KOPT-K1 (cell line): Measurements from ENCODE around the gene VSTM4.

Experiments used
- H3K27ac ChIP-seq: fragments of 200-600 bp; sonication (generic); 2 replicates; pipeline ENCODE4 v1.5.1; 2016; ENCODE audit warnings: antibody characterized with exemption, mild to moderate bottlenecking, low read depth, low read length; ENCODE audit not compliant: poor library complexity, severe bottlenecking
- H3K36me3 ChIP-seq: fragments of 200-600 bp; sonication (generic); 2 replicates; pipeline ENCODE4 v1.5.1; 2017; ENCODE audit warnings: antibody characterized with exemption, mild to moderate bottlenecking, low read length, moderate library complexity; ENCODE audit not compliant: insufficient read depth
- H3K9me3 ChIP-seq: fragments of 200-600 bp; sonication (generic); 2 replicates; pipeline ENCODE4 v1.5.1; 2017; ENCODE audit warnings: antibody characterized with exemption, low read length, mild to moderate bottlenecking; ENCODE audit not compliant: insufficient read depth, poor library complexity, severe bottlenecking

Gene VSTM4

DNA sequence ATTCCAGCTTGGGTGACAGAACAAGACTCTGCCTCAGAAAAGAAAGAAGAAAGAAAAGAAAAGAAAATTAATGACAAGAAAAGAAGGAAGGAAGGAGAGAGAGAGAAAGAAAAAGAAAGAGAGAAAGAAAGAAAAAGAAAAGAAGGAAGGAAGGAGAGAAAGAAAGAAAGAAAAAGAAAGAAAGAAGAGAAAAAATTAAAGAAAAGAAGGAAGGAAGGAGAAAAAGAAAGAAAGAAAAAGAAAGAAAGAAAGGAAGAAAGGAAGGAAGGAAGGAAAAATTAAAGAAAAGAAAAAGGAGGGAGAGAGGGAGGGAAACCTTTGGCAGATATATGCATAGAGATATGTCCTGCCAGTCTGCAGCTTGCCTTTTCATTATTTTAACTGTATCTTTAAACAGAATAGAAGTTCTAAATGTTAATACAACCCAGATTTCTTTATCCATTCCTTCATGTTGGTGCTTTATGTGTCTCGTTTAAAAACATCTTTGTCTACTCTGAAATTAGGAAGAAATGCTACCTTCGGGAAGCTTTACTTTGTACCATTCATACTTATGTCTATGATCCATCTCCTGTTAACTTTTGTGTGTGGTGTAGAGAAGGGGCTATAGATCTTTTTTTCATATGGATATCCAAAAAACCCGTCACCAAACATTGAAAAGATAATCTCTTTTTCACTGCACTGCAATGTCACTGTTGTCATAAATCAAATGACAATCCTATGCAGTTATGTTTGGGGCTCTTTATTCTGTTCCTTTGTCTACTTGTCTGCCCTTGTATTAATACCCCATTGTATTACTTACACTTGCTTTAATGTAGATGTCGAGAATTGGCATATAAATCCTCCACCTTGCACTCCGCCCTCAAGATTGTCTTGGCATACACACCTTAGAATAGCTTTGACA is 70.8 kb downstream of the VSTM4 start:
- Histone ChIP-seq H3K27ac (no peak overlapping the region), H3K36me3 (no peaks in the 10 kb centered on the region), H3K9me3 (no peaks in the 10 kb centered on the region)

DNA sequence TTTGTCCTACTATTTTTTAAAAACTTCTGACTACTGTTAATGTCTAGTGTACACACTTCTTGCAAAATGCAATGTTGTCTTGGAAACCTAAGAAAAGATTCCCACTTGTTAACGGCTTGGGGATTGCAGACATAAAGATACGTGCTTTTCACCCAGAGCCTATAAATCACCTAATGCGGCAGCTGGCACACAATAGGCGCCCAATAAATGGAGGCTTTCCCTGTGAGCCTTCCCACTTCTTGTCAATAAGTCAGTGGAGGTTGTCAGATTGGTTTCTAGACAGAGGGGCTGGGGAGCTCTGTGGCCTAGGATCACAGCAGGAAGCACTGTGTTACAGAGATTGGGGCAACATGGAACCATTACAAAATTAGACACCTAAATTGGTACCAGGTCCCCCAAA is 74.7 kb downstream of the VSTM4 start:
- Histone ChIP-seq H3K9me3 (no peaks in the 10 kb centered on the region), H3K27ac (no peak overlapping the region), H3K36me3 (no peaks in the 10 kb centered on the region)

DNA sequence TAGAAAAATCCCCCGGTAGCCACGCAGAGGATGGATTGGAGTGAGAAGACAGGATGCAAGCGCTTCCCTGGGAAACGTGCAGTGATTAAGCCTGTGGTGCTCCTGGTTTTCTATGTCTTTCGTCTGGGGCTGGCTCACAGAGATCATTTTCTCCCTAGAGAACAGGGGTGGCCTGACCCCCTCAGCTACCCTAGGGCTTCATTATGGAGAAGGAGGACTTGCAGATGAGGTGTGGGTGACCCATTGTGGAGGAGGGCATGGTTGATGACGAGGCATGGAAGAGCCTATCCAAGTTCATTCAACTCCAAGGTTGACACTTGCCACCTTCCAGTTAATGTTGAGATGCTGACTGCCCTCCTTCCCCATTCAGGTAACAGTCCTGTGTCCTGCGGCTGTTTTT is 75.9 kb downstream of the VSTM4 start:
- H3K9me3 ChIP-seq, result no peaks in the 10 kb centered on the region
- H3K36me3 ChIP-seq, result no peaks in the 10 kb centered on the region
- H3K27ac ChIP-seq, result no peak overlapping the region

DNA sequence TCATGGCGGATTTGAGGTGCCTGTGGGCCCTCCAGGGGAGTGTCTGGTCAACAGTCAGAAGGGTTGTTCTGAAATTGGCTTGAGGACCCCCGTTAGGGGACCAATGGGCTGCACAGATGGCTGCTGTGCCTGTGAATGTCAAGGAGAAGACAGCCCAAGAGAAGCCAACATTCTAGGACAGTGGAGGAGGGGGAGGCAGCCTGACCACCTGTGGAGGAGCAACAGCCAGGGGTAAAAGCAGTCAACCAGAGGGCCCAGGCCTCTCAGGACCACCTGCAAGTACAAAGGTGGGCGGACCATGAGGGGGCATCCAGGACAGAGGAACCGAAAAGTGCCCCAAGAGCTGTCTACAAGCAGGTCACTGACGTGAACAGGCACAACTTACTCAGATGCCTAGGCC is 76.6 kb downstream of the VSTM4 start:
- H3K27ac ChIP-seq, result no peak overlapping the region
- H3K9me3 ChIP-seq, result no peaks in the 10 kb centered on the region
- no peaks in the 10 kb centered on the region for H3K36me3 ChIP-seq

DNA sequence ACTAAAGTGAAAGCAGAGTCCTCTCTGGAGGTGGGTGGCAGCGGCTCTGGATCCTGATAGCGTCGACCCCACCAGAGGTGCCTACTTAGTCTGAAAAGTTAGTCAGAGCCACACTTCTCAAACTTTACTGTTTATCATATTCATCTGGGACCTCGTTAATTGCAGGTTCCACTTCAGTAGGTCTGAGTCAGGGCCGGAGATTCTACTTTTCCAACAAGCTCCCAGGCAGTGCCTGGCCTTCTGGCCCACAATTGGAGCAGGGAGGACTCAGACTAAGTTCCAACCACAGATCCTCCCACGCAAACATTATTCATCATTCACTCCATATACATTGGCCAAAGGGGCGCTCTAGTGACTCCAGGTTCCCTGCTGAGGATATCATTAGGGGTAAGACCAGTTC is 78.1 kb downstream of the VSTM4 start:
- H3K9me3 ChIP-seq, result no peaks in the 10 kb centered on the region
- no peaks in the 10 kb centered on the region for H3K36me3 ChIP-seq
- no peak overlapping the region for H3K27ac ChIP-seq

DNA sequence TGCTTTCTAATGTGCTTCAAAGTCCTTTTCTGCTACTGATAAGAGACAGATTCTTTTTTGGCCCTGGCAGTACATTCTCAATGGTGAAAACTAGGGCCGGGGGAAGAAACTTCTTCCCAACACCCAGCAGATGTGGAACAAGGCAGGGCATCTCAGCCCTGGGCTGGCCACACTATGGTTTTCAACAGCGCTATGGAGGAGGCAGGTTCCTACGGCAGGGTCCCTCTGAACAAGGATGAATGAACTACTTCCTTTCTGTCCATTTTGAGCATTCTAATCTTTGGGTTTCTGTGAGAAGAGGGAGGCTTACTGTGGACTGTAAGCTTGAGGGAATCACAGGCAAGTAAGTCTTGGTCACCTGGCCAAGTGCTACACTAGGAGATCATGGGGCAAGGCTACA is 78.7 kb downstream of the VSTM4 start:
- Histone ChIP-seq H3K36me3 (no peaks in the 10 kb centered on the region), H3K27ac (no peak overlapping the region), H3K9me3 (no peaks in the 10 kb centered on the region)

DNA sequence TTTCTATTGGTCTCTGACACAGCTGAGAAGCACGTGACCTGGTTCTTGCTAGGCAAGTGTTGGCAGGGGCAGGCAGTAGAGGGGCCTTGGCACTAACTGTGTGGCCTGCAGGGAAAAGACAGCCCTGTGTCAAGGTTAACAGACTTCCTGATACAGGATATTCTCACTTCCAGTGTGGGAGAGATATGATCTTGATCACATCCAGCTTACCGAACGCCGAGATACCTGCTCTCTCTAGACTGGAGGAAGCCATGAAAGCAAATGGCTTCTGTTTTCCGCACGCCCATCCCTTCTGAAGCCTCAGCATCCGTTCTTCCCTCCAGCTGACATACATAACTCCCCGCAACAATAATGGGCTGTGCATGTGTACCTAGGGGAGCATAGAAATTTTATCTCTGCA is 79.4 kb downstream of the VSTM4 start:
- no peaks in the 10 kb centered on the region for H3K9me3 ChIP-seq
- no peaks in the 10 kb centered on the region for H3K36me3 ChIP-seq
- H3K27ac ChIP-seq, result no peak overlapping the region

DNA sequence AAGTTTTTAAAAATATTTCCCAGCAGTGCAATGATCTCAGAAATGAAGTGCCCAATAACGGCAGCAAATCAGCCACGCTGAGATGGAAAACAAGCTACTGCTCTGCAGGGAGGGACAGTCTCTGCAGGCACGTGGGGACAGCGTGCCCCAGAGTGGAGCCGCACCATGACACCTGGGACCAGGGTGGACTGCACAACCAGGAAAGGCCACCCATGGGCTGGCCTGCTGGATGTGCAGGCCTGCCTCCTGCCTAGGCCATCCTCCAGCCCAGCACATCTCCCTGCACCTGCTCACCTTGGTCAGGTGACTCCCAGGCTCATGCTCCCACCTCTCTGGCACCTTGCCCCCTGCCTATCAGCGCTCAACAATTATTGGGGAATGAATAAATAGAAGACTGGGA is 80.4 kb downstream of the VSTM4 start:
- no peaks in the 10 kb centered on the region for H3K9me3 ChIP-seq
- H3K36me3 ChIP-seq, result no peaks in the 10 kb centered on the region
- no peak overlapping the region for H3K27ac ChIP-seq

DNA sequence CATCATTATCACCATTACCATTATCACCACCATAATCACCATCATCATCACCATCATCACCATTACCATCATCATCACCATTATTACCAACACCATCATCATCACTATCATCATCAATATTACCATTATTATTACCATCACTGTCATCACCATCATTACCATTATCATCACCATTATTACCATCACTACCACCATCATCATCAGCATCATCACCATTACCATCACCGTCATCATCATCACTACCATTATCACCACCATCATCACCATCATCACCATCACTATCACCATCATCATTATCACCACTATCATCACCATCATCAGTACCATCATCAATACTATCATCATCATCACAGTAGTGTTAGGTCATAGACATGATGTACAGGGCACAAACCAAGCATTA is 81.4 kb downstream of the VSTM4 start:
- Histone ChIP-seq H3K27ac (no peak overlapping the region), H3K36me3 (no peaks in the 10 kb centered on the region), H3K9me3 (no peaks in the 10 kb centered on the region)

DNA sequence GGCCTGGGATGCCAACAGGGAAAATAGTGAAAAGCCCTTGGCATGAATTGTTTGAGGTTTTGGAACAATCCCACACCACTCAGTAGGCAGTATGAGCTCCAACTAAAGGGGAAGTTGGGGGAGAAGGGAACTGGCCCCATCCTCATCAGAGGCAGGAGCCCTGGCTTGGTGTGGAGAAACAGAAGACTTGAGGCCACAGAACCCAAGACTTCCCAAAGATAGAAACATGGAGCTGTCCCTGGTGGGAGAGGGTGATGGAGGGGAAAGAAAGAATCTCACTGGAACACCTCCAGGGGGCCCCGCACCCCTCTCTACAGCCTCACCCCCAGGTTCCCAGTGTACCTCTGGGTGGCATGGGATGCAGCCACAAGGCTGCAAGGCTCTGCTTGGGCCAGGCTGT is 85.7 kb downstream of the VSTM4 start:
- no peak overlapping the region for H3K27ac ChIP-seq
- no peaks in the 10 kb centered on the region for H3K9me3 ChIP-seq
- H3K36me3 ChIP-seq, result no peaks in the 10 kb centered on the region

DNA sequence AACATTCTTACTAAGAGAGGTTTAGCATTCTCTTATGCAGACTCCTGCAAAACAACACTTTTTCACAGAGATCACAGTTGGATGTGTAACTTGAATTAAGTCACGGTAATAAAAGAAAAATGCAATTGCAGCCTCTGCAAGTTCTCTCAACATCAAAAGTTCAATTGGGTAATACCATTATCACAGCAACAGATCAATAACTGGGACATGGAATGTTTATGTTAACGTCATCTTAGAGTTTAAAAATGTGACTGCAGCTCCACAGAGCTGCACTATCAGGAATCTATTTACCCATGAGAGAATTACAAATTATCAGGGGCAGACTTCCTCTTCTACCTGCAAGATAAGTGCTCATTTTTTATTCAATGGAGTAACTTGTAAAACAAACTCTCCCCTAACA is 86.7 kb downstream of the VSTM4 start:
- no peak overlapping the region for H3K27ac ChIP-seq

DNA sequence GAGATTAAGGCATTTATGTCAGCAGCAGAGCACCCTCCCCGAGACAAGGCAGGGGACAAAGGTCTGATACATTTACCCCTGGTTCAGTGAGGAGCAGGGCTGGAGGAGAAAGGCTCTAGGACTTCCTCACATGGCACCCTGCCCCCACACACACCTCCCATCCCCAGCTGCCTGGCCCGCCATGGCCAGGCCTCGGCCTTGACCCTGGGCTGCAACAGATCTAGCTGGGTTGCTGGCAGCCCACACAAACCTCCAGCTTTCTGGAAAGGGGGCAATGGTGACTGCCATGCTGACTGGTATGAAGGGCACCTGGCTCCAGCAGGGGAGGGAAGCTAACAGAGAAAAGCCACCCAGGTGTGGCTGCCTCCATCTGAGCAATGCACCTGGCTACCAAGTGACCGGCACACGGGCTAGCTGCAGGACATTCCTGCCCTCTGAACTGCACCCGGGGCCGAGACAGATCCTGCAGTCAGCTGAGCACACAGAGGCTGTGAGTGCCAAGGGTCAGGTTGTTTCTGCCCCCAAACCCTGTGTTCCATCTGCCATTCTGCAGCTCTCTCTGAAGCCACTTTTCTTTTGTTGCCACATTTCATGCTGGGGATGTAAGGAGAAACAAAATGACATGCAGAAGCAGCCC is 89.9 kb downstream of the VSTM4 start:
- no peak overlapping the region for H3K27ac ChIP-seq
- H3K9me3 ChIP-seq, result no peaks in the 10 kb centered on the region
- no peaks in the 10 kb centered on the region for H3K36me3 ChIP-seq

More for the DNA sequence above, 86.7 kb downstream of the VSTM4 start:
- Histone ChIP-seq H3K9me3 (no peaks in the 10 kb centered on the region), H3K36me3 (no peaks in the 10 kb centered on the region)

DNA sequence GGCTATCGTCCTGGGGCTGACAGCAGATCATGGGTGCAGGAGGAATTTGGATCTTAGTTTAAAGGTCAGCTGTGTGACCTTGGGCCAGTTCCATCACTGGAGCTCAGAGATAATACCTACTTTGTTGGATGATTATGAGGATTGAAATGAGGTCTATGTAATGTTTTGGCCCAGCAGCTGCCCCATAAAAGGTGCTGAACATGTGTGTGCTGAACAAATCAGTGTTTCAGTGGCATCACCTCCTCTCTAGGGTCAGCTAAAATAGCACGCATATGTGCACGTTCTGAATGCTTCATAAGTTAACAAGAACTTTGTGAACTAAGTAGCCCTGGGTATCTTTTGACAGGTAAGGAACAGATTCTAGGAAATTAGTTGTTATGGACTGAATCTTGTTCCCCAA is 90.8 kb downstream of the VSTM4 start:
- H3K27ac ChIP-seq, result no peak overlapping the region
- H3K36me3 ChIP-seq, result no peaks in the 10 kb centered on the region
- no peaks in the 10 kb centered on the region for H3K9me3 ChIP-seq

DNA sequence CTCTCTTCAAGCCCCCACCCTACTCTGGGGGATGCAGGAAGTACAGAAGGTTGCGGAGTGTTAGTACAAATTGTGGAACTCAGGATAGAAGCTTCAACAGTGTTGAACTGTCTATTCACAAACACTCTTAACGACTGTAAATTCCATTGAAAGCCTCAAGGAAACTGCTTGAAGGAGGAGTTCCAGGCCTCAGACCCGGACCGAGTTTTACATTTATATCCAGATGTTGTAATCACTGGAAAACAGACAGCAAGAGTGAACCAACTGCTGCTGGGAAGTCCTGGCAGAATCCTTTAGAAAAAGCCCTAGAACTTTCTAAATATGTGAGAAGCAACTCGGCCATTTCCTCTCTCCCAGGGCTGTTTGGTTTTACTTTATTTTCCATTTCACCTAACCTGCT is 91.6 kb downstream of the VSTM4 start:
- Histone ChIP-seq H3K9me3 (no peaks in the 10 kb centered on the region), H3K27ac (no peak overlapping the region), H3K36me3 (no peaks in the 10 kb centered on the region)

DNA sequence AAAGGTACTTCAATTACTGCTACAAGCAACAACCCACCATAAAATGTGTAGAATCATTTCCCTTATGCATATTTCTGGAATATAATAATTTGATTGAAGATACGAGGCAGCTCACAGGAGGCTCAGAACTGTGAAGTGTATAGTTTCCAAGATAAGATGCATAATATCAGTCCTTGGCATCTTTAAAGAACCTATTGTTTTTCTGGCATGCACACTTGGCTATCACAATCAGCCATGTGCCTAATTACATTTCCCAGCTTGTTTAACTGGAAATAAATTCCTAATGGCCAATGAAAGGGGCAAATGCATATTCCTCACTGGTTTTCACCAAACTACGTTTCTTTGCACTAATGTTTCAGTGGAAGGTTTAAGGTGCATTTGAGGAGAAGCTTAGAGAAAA is 92.3 kb downstream of the VSTM4 start:
- no peaks in the 10 kb centered on the region for H3K9me3 ChIP-seq
- no peaks in the 10 kb centered on the region for H3K36me3 ChIP-seq
- no peak overlapping the region for H3K27ac ChIP-seq

DNA sequence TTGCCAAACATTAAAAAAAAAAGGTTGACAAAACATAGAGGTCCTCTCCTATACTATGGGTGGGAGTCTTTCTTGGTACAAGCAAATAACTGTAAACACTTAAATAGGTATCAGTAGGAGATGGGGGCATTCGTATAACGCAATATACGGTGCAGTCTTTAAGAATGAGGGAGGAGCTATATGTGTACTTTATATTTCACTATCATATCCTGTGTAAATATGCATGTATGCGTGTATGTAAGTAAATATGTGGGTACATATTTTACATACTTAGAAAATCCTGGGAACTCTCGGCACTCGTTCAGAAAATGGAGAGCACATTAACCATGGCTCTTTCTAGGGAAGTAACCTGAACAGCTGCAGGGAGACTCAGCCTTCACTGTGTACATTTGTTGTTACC is 93.6 kb downstream of the VSTM4 start:
- H3K27ac ChIP-seq, result no peak overlapping the region
- no peaks in the 10 kb centered on the region for H3K9me3 ChIP-seq

More for the DNA sequence above, 93.6 kb downstream of the VSTM4 start:
- H3K36me3 ChIP-seq, result no peaks in the 10 kb centered on the region
